HG03175 (cell line): Measurements from ENCODE around the gene SAMD10.

Source experiments
- ATAC-seq: cut with Tn5 transposase; IDR thresholded peaks from one replicate; pipeline ENCODE4 v1.9.1; 2021; ENCODE audit warnings: mild to moderate bottlenecking, moderate library complexity; ENCODE audit not compliant: unreplicated experiment

Gene SAMD10

DNA sequence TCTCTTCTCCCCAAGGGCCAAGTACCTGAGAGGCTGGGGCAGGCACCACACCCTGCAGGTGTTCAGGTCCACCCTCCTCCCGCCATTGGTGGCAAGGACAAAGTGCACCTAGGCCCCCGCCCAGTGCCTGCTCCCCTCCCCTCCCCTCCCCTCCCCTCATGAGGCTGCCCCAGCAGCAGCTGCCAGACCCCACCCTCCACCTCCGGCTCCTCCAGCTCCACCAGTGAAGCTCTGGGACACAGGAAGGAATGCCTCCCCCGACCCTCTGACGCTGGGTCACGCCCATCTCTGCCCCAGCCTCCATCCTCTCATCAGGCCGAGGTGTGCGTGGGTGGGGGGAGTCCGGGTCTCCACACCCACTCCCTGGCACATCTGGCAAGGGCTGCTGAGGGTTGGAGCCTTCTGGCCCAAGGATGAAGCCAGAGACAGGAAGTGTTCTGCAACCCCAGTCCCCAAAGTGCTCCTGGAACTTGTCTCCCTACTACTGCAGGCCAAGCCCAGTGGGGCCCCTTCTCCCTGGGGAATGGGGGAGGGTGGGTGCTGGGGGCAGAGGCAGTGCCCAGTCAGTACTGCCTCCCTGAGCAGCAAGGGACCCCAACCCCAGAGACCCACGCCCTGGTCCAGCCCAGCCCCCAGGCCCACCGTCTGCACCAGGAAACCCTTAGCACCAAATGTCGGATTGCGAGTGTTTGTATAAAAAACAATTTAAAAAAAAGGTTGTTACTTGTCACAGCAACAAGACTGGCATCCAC is 21.6 kb downstream of the SAMD10 start:
- no peak for ATAC-seq

DNA sequence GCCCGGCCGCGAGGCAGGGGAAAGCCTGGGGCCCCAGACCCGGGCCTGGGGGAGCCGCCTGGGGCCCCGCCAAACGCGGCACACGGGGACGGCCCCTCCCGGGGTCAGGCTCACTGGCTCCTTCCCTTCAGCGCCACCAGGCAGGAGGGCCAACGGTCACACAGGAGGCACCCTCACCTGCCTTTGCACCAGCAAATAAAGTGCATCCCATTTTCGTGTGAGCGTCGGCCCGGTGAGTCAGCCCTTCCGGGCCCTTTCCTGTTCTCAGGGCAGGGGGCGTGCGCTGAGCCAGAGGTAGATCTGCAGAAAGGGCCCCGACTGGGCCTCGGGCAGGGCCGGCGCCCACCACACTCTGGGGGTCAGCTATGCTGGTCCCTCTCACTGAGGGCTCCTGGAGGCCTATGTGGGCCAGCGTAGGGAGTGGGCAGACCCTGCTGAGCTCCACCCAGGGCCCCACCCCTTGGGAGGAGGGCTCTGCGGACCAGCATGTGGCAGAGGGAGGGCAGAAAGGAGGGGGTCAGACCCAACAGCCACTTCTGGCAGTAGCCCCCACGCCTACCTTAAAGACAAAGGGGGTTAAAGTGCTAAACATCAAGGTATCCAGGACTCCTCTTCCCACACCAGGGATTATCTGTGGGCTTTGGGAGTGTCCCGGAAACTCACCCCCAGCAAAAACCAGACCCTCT is 22.3 kb downstream of the SAMD10 start:
- ATAC-seq: no peak

DNA sequence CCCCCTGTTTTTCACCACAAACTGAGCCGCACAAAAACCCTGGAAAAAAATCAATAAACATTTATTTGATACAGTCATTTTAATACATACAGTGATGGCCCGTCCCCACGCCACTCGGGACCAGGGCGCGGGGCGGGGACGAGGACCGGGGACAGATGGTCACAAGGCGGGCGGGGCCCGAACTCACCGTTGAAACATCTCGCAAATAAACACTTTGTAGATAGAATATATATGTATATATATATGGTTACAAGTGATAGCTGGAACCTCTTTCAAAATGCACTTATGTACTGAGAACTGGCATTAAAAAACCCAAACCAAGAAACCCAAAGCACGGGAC is 22.8 kb downstream of the SAMD10 start:
- ATAC-seq: peak; percentile 3

DNA sequence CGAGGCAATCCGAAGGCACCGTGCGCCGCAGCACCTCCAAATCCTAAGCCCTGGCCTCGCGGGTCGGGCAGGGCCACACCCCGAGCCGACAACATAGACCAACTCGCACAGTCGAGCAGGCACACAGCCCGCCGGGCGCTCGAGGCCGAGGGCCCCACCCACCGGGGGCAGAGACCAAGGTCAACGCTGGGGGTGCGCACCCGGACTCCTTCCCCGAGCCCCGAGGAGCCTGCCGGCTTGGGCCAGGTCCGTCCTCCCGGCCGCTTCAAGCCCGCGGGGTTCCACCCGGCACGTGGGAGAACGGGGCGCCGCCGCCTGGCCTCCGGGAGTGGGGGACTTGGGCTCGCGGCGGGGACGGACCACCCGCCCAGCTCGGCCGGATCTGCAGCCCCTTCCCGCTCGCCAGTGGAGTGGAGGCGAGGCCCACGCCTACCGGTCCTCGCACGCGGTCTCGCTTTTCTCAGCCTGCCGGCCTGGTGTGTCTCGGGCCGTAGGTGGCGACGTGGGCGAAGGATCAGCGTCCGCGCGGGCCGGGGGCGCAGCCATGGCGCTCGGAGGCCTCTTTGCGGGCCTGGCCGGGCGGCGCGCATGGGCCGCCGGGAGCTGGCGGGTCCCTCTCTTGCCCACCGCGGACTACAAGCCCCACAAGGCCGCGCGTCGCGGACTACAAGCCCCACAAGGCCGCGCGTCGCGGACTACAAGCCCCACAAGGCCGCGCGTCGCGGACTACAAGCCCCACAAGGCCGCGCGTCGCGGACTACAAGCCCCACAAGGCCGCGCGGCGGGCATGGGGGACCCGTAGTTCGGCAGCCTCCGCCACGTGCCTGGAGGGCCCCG is 23.4 kb downstream of the SAMD10 start, which contains the start of gene UCKL1:
UCKL1 (minus strand) TSS at position 590 of the 837 bp plus-strand sequence; CDS start at position 546, 44 bp downstream.
- ATAC-seq: peak; percentile 67

DNA sequence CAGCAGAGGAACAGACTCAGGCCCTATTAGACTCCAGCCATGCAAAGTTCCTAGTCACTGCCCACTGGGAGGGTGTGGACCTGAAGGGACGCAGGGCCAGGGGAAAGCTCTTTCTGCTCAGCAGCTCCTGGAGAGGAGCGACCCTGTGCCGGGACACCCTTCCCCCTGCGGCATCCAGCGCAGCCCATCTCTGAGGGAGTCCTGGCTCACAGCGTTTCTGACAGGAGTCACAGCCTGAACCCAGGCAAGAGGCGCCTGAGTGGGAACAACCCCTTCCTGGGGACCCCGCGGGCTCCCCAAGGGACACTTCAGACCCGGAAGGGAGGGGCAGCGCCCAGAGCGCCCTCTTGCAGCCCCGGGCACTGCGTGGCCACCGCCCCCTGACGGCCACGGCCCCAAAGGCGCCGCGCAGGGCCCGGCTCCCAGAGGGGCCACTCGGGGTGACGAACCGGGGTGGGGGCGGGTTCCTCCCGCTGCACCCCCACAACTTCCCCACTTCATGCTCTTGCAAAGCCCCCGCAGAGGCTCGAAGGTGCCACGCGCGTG is 24.1 kb downstream of the SAMD10 start:
- peak; percentile 25 for ATAC-seq

DNA sequence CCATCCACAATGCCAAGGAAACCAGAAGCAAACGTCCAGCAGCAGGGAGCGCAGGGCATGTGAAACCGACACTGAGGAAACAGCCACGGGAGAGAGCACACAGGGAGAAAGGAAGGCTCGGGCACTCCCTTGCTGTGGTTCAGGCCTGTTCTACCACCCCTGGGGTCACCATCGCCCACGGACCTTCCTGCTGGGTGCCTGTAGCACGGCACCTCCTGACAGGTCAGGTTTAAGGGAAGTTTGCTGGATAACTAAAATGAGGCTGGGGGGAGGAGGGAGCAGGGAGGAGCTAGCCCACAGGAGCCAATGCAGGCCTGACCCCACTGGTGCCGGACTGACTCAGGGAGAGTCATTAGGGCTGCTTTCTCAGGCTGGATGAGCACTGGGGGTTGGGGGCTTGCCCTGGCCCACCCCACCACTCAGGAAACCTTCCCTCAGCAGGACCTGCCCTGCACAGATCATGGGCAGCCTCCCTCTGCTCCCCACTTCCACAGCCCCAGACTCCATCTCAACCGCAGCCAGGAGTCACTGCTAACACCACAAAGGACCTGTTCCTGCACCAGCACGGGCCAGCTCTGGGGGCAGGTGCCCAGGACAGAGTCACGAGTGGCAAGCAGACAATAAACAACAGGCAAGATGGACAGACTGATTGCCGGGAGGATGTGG is 25.5 kb downstream of the SAMD10 start:
- no peak for ATAC-seq

DNA sequence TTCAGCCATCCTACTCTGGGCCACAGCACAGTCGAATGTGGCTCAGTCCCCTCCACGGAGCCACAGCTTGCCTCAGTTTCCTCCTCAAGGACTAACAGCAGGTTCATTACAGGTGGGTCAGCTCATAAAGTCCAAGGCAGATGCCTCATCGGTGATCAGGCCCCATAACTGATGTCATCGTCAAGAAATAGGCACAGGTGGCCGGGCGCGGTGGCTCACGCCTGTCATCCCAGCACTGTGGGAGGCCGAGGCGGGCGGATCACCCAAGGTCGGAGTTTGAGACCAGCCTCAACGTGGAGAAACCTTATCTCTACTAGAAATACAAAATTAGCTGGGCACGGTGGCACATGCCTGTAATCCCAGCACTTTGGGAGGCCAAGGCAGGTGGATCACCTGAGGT is 26.7 kb downstream of the SAMD10 start:
- ATAC-seq: no peak

DNA sequence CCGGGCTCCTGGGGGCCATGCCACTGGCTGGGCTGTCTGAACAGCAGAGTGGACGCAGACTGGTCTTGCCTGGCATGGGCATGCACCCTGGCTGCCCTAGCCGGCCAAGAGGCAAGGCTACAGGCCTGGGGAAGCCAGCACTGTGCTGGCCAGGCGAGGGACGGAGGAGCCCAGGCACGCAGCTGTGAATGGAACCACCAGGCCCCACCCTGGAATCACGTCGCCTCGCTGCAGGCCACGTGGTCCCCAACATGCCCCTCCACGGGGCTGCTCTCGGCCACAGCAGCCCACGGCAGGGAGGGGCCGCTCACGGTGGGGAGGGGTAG is 27.3 kb downstream of the SAMD10 start:
- ATAC-seq: no peak

DNA sequence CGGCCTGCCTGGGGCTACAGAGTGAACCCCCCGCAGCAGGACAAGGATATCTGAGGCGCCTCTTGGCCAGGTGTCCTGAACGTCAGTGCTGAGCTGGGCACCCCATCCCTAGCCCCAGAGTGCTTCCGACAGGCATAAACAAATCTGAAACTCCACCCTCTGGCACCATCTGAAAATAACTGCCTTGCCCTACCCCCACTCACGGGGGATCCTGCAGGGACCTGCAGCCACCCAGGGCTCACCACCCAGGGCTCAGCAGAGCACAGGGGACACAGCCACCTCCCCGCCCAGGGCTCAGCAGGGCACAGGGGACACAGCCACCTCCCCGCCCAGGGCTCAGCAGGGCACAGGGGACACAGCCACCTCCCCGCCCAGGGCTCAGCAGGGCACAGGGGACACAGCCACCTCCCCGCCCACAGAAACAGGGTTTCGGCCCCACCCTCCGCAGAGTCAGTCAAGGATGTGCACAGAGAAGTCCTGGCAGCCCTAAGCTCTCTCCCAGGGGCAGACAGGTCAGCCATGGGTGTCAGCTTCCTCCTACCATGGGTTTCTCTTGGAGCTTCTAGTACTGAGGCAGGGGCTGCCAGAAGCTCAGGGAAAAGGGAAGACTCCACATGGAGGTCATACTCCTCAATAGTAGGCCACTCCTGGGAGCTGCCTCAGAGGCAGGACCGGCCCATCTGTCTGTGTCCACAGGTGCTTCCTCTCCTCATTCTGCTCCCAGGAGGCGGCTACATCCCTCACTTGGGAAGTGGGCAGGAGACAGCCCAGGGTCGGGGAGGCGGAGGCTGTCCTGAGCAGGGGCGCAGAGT is 27.8 kb downstream of the SAMD10 start:
- ATAC-seq: no peak

DNA sequence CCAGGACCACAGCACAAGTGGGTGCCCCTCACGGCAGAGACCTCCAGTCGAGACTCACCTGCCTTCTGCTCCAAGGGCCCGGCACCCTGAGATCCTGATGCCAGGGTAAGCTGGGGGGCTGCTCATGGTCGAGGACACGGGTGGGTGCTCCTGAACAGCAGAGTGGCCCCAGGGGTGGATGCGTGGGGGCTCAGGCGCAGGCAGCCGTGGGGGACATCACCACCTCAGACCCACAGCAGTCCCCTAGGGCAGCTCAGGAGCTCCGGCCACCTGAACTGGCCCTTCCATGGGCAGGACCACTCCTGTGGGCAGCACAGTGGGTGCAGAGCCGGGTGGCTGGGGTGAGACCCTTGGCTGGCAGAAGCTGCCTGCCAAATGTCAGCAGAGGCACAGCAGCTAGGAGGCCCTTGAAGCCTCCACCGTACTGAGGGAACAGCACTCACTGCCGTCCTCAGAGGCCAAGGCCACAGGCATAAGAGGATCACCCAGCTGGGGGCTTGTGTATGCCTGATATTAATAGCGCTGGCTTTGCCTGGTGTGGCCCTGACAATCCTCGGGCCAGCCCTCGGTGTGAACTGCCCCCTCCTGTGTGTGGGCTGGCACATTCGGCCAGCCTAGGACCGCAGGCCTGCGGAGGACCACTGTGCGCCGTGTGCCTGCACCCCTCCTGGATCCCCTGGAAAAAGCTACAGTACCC is 28.6 kb downstream of the SAMD10 start:
- ATAC-seq: no peak

DNA sequence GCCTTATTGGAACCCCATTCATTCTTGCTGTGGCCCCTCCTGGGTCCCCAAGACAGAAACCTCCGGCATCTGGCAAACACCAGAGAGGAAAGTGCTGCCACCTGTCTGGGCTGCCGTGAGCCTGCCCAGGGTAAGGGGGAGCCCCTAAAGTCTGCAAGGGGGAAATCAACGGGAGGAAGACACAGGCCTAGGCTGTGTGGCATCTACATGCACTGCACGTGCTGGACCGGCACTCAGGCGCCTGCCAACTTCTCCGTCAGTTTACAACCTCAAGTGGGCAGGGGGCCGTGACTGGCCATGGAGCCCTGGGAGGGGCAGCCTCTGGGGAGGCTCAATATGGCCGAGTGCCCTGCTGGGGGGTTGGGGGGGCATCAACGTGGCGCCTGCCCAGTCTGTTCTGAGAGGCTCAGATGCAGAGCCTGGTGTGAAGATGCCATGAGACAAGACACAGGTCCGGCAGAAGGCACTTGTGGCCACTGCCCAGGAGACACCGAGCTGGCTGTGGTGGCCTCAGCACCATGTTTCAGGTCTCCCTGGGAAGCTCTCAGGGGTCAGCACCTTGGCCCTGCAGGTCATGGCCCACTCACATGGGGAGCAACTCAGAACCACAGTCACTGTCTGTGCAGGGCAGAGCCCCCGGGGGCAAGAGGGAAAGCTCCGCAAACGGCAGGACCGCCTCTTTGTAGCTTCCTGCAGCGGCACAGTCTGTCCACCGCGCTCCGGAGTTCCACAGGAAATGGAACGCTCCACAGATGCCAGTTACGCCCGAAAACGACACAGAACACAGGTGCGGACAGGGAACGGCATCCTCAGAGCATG is 31.6 kb downstream of the SAMD10 start:
- no peak for ATAC-seq

DNA sequence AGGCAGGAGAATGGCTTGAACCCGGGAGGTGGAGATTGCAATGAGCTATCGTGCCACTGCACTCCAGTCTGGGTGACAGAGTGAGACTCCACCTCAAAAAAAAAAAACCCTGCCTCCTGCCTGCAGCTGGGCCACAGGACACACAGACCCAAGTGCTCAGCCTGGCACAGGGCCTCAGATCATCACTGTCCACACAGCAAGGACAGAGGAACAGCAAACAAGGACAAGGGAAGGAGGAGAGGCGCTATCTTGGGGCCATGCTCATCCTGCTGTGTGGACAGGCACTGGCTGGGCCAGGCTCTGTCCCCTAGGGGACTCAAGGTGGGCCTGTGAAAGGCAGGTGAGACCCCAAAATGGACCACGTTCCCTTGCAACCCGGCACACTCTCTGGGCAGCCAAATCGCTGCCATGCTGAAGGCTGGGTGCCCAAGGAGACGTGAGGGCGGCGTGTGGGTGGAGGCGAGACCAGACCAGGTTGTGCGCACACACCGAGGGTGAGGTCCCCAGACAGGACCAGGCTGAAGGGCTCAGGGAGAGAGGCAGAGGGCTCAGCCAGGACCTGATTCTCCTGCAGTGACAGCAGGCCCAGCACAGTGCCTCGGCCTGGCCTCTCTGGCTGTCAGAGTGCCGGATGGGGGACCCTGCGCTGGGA is 32.3 kb downstream of the SAMD10 start:
- ATAC-seq: no peak

DNA sequence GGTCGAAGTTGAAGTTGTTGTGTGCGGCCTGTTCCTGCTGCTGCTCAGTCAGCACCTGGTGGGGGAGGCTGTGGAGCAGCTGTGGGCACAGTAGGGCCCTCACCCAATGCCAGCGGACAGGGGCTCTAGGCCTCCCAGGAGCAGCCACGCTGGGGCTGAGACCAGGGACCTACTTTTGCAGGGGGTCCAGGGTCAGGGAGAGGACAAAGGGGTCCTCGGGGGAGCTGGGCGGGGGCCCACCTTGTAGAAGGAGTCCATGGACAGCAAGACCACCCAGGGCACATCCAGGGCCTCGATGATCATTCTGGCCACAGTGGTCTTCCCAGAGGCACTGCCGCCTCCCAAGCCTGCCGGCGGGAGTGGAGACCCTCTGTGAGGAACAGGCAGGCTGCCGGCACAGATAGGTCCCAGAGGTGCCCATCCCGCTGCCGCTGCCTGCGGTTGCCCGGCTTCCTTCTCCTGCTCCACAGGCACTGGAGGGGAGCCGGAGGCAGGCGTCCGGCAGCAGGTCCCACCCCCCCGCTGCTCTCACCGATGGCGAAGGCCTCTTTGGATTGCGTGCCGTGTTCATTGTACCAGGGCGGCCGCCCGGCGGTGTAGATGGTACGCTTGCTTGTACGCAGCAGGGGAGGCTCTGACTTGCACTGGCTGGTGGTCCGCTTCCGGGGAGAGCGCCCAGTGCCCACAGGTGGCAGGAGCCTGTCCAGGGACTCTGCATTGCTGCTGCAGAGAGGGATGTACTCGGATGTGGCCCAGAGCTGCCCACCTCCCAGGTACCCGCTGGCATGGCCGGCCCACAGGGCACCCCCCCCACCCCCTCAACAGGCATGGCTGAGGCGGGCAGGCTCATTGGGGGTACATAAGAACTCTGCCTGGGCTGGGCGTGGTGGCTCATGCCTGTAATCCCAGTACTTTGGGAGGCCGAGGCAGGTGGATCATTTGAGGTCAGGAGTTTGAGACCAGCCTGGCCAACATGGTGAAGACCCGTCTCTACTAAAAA is 33.2 kb downstream of the SAMD10 start:
- ATAC-seq: no peak

DNA sequence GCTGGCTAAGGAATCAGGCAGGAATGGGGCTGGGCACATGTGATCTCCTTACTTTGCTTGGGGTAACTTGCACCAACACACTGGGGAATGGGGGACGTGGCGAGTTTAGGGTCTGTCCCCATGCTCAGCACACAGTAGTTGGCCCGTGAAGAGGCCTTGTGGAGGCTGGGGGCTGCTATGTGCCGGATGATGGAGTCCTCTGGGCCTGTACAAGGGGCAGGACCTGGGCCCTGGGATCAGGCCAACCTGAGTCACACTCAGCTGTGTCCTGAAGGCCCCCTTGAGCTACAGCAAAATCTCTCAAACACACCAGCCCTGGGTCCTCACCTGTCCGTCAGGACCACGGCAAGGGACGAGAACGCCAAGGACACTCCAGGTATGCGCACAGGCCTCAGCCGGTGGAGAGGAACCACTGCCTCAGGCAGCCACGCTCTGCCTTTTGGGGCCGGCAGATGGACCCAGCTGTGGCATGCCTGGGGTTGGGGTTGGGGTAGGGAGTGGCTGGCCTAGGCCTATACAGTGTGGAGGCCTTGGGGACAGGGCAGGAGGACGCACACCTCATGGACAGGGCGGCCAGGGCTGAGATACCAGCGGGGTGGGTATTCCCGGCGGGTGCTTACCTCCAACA is 34.3 kb downstream of the SAMD10 start:
- no peak for ATAC-seq

DNA sequence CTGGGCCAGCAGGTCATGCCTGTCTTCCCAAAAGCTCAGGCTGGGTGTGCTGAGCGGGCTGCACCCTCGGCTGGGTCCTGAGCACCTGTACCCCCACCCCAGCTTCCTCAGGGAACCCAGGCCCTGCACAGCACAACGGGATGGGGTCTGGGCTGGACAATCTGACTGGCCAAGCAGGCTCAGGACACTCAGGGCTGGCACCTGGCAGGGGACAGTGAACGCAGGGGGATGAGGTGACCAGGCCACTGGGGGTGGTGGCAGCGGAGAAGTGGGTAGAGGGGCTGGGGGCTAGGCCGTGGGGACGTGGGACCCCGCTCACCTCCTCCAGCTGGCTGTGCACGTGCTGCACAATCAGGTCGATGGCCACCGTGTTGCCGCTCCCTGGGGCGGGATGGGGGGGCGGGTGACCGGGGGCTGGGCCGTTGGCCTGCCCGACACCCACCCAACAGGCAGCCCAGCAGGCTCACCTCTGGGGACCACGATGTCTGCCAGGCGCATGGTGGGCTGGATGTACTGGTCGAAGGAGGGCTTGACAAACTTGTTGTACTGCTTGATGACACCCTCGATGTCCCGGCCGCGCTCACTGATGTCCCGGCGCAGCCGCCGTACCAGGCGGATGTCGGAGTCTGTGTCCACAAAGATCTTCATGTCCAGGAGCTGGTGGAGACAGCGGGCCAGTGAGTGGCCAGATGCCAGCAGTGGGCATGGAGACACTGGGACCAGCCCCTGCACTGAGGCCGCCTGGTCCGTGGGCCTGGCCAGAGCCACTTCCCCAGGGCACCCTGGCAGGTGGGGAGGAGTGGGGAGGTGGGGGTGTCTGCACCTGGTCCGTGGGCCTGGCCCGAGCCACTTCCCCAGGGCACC is 35.1 kb downstream of the SAMD10 start:
- no peak for ATAC-seq

DNA sequence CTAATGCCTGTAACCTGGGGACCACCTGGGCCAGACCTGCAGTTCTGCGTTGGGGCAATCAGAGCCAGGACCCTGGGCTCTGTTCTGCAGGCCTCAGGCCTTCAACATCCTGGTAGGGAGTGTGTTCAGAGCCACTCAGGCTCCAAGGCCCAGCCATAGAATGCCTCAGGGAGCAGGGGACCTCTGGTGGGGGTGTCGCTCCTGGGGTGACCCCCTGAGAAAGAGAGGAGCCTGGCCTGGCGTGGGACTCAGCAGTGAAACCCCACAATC is 35.7 kb downstream of the SAMD10 start:
- ATAC-seq: no peak
